HG02759 (cell line): ENCODE measurements around the gene TMPRSS11F.
A peak's percentile ranks its signal among the peaks of the same experiment; 100 is the strongest.
"Not testable (repeated sequence)": the region's sequence is repeated elsewhere in the genome, so short reads cannot be mapped to it uniquely, and the experiment has no call there.

Source experiments
- ATAC-seq: cut with Tn5 transposase; IDR thresholded peaks from one replicate; pipeline ENCODE4 v1.9.1; 2021; ENCODE audit warnings: mild to moderate bottlenecking, moderate library complexity; ENCODE audit not compliant: unreplicated experiment

The TMPRSS11F gene

DNA sequence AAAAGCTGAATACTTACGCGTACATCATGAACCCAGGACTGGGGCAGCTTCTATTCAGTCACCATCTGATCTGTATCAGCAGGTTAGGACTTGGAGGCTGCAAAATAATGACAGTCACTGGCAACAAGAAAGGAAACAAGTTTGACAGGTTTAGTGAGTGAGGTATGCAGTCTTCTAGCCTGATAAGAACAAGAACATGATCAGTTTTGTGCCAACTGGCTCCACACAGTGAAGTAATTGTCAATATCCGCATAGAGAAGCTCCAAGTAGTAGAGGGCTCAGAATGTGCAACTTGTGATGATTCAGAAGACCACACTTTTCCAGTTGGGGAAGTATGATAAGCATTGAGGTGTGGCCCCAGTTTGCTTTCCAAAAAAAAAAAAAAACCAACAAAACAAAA lies at the start of gene TMPRSS11F:
Gene TMPRSS11F, minus strand, starts transcription at position 77 of the 400 bp plus-strand sequence. Its CDS starts 49 bp downstream, at position 28.
- no peak for ATAC-seq

DNA sequence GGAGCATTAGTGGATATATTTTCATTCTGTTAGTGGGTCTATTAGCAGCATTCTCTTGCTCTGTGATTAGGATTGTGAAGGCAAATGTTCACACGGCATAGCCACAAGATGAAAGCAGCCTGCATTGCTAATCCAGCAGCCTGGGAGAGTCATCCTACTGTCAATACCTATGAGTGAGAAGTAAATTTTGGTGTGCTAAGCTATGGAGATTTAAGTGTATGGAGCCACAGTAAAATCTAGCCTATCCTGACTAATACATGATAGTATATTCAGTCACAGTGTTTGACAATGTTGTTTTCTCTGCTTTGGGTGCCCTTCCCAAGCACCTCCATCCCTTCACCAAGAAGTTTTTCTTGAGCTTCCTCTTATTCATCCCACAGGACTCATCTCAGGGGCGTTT lies 47.2 kb upstream of the TMPRSS11F start:
- no peak for ATAC-seq

DNA sequence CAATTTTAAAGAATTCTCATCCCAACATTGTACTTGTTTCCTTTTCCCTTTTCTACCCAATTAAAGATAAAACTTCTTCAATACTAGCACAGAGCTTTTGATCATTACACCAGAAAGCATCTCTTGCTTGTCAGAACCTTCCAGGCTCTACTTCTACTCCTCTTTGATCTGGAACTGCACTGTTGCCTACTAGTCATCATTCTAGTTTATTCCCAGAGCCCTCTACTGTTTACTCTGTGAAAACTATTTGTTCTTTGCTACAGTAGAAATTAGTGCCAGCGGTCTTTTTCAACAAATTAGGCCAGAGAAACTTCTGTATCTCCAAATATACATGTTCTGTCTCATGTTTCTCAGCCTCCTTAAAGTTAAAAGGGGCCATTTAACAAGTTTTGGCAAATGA lies 46.8 kb upstream of the TMPRSS11F start:
- no peak for ATAC-seq

DNA sequence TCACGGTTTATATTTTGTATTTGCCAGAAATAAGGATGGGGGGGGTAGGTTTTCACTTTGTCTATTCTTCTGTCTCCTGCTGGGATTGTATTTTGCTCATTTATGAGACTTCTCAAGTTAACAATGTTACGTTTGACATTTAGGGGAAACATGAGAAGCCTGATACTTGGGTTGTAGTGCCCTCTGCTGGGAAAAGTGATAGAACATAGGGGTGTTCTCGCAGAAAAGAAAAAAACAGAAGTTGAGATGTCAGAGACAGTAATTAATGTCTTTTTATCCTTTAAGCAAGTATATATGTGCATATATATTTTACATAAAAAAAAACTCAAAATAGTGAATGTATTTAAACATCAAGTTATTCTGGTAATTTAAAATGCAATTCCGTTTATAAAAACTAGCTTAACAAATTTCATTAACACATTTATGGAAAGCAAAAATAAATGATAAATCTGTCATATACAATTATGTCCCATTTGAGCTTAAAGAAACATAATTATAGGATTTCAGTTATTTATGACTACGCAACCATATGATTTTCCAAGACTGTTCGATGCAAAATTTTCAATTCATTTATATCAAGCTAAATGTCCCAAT lies 46.0 kb upstream of the TMPRSS11F start:
- ATAC-seq = peak; percentile 82

DNA sequence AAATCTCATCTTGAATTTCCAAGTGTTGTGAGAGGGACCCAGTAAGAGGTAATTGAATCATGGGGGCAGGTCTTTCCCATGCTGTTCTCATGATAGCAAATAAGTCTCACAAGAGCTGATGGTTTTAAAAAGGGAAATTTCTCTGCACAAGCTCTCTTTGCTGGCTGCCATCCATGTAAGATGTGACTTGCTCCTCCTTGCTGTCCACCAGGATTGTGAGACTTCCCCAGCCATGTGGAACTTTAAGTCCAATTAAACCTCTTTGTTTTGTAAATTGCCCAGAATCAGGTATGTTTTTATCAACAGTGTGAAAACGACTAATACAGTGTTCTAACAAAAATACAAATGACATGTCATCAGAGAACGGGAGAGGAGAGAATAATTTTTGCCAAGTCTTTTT lies 44.7 kb upstream of the TMPRSS11F start:
- not testable (repeated sequence) for ATAC-seq

DNA sequence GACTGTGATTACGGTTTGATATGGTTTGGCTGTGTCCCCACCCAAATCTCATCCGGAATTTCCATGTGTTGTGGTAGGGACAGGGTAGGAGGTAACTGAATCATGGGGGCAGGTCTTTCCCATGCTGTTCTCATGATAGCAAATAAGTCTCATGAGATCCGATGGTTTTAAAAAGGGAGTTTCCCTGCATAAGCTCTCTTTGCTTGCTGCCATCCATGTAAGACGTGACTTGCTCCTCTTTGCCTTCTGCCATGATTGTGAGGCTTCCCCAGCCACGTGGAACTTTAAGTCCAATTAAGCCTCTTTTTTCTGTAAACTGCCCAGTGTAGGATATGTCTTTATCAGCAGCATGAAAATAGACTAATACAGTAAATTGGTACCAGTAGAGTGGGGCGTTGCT lies 42.5 kb upstream of the TMPRSS11F start:
- not testable (repeated sequence) for ATAC-seq

DNA sequence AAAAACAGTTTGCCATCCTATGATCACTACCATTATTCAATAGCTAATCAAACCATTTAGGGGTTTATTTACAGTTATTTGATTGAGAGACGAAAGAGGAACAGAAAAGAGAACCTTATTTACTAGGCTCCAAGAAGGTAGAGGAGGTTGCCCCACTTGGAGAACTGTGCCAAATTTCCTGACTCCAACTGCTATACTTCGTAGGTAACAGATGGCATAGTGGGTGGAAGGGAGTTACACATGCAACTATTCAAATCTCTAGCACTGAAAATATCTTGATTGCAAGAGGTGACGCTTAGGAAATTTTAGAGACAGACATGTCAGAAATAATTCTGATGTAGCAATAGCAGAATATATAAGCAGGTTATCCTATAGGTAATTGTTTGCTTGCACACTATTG lies 38.0 kb upstream of the TMPRSS11F start:
- ATAC-seq = no peak

DNA sequence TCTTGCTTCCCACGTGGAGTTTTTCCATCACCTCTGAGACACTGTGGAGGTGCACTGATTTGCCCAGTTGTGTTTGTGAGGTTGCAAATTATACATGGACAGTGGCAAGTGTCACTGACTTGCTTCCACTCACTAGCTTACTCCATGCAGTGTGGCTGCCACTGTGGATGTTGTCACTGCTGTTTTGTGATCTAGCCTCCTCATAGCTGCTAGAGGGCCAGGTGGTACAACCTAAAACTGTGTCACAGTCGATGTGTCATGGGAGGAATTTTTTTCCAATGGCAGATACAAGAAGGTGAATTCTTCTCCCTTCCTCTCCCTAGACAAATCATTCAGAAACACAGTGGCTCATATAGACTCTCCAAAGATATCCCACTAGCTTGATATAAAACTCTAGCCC lies 37.5 kb upstream of the TMPRSS11F start:
- ATAC-seq = no peak

DNA sequence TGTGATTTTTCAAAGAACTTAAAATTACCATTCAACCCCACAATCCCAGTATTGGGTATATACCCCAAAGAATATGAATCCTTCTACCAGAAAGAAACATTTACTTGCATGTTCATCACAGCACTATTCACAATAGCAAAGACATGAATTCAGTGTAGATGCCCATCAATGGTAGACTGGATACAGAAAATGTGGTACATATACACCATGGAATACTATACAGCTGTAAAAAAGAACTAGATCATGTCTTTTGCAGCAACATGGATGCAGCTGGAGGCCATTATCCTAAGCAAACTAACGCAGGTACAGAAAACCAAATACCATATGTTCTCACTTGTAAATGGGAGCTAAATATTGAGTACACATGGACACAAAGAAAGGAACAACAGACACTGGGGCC lies 34.1 kb upstream of the TMPRSS11F start:
- ATAC-seq = no peak

DNA sequence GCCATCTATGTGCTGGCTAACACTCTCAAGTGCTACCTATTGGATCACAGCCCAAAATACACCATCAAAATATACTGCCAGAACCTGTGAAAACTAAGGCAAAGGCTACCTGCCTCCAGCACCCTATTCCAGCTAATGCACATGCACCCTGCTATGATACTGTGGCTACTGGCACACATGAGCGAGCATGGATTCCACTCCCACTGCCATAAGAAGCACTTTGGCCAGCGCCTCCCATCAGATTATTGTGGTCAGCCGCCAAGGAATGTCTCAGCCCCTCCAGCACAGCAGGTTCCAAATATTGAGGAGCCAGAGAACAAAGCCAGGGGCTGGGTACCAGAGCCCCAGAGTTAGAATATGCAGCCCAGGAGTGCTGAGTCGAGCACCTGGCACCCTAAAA lies 32.5 kb upstream of the TMPRSS11F start:
- no peak for ATAC-seq

DNA sequence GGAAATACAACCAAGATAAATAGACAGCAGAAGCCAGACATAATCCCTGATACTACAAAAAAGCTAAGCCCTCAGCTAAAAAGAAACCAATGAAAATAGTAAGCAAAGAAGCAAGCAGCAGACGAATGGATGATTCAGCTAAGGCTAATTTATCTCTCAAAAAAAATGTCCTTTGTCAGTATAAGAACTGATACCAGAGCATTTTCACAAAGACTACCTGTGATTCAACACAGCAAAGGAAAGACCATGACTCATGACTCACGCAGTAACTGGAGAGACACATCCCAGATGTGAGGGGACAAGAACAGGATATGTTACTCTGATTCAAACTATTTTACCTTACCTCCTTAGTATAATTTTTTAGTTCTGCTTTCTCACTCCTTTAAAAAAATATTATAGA lies 22.7 kb upstream of the TMPRSS11F start:
- no peak for ATAC-seq

DNA sequence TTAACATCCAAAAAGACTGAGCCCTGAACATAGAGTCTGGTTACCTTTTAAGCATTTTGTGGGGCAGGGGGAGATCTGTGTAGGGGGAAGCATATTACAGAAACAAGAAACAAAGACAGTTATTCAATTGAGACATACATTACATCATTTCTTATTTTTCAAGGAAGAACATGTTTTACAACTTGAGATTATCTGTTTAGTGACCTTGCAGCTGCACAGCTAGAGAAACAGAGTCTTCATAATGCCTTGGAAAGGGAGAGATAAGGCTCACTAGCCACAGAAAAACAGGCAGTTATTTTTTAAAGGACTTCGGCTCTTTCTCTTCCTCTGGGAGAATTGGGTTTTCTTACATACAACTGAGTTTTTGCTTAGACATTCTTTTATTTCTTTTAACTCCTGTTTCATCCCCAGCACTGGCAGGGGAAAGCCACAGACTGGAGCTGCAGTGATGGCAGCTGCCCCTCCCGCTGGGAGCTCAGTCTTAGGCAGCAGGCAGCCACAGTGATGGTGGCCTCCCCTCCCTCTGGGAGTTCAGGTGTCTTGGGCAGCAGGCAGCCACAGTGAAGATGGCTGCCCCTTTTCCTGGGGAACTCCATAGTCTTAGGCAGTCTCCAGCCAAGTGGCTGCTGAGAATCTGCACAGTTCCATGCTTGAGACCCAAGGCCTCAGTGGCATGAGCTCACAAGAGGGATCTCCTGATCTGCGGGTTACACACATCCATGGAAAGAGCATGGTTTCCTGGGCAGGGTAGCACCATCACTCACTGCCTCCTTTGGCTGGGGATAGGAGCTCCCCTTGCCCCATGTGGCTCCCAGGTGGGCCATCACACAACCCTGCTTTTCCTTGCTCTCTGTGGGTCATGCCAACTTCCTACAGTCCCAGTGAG lies 19.4 kb upstream of the TMPRSS11F start:
- ATAC-seq = no peak

DNA sequence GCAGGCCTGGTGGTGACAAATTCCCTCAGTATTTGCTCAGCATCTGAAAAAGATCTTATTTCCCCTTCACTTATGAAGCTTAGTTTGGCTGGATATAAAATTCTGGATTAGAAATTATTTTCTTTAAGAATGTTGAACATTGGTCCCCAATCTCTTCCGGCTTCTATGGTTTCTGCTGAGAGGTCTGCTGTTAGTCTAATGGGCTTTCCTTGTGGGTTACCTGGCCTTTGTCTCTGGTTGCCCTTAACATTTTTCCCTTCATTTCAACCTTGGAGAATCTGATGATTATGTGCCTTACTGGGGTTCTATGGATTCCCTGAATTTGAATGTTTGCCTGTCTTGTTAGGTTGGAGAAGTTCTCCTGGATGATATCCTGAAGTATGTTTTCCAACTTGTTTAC lies 17.4 kb upstream of the TMPRSS11F start:
- ATAC-seq = no peak

DNA sequence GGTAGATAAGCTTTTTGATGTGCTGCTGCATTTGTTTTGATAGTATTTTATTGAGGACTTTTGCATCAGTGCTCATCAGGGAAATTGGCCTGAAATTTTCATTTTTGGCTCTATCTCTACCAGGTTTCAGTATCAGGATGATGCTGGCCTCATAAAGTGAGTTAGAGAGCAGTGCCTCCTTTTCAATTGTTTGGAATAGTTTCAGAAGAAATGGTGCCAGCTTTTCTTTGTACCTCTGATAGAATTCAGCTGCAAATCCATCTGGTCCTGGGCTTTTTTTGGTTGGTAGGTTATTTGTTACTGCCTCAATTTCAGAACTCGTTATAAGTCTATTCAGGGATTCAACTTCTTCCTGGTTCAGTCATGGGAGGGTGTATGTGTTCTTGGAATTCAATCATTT lies 15.6 kb upstream of the TMPRSS11F start:
- ATAC-seq = no peak

DNA sequence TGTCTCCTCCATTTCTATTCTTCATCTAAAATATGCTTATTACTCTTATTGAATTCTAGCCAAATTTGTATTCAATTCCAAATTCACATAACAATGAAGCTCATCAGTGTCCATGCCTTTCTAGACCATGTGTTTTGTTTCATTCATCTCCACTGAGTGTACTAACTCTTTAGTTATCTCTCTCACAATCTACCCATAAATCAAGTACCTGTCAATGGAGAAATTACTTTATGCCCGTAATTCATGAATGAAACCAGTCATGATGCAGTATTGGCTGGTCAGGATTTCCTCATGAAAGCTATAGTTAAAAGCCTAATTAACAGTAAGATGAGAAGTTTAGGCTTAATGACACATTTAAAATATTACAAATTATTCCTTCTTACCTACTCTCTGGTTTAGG lies 12.2 kb upstream of the TMPRSS11F start:
- no peak for ATAC-seq

DNA sequence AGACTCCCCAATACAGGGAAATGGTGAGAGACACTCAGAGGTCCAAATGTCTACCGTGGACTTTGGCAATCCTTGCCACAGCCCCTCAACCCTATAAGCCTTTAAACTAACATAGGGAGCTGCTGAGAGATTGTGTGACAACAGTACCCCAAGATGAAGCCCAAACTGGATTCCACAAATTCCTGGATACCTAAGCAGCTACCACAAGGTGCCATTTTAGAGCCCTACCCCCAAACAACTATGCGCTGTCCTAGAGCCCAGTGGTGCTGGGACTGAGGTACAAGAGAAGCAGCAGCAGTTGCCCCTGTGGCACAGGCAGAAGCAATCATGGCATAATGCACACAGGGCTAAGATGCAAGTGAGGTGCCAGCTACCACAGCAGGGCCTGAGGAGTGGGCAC lies 2.7 kb upstream of the TMPRSS11F start:
- no peak for ATAC-seq

DNA sequence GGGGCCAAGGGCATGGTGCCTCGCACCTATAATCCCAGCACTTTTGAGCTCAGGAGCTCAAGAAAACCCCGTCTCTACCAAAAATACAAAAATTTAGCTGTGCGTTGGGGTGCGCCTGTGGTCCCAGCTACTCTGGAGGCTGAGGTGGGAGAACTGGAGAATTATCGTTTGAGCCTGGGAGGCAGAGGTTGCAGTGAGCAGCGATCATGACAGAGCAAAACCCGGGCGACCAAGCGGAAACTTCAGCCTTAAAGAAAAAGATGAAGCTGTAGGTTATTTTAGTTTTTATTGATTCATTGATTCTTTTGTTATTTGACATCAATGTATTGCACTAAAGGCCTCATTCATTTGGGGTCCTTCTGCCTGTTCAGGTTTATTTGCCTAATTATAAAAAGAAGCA lies 5.4 kb downstream of the TMPRSS11F start:
- ATAC-seq = no peak

DNA sequence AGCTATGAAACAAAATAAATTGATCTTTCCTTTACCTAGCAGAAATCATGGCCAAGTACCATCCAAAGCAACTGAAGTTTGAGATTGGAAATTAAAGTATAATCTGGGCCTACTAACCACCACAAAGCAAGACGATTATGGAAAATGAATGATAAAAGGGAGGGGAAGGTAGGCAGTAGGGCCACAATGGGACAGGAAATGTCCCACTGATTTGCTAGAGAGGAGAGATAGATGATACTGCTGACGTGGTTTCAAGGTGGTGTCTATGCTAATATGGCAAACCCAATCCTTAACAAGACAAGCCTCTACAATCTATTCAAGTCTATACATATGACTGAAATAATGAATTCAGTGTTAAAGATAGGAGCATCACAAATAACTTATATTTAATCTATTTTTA lies 6.1 kb downstream of the TMPRSS11F start:
- ATAC-seq = no peak

DNA sequence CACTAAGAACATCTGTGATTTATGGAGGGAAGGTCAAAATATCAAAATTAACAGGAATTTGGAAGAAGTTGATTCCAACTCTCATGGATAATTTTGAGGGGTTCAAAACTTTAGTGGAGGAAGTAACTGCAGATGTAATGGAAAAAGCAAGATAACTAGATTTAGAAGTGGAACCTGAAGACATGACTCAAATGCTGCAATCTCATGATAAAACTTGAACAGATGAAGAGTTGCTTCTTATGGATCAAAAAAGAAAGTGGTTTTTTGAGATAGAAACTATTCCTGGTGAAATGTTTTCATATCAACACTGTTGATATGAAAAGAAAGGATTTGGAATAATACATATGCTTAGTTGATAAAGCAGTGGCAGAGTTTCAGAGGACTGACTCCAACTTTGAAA lies 9.7 kb downstream of the TMPRSS11F start:
- ATAC-seq = no peak

DNA sequence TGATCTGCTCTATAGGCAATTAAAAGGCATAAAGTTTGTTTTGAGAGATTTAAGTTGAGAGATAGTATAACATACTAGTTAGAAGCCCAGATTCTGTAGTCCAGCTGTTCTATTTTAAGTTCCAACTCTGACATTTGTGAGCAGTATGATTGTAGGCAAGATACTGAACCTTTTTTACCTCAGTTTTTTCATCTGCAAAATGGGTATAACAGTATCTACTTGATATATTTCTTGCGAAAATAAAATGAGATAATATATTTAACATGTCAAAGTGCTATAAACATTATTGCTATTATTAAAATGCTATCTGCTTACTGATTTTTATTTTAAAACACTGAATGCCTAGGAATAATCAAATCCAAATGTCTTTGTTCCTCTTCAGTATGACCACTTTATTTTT lies 19.2 kb downstream of the TMPRSS11F start:
- no peak for ATAC-seq

DNA sequence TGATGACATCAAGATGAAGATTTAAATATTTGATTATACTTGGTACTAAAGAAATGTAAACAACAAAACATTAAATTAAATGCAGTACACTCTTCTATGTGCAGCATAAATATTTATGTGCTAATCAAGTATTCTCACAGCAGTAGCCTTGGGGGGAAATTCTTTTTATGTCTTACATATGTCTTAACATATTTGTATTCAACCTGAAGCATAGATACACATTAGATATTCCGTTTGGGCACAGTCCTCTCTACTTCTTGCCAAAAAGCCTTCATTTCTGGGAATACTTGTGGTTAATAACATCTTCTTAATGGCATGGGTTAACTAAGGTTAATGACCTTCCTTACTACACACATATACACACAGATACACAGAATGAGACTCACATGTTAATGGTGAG lies 19.8 kb downstream of the TMPRSS11F start:
- no peak for ATAC-seq

DNA sequence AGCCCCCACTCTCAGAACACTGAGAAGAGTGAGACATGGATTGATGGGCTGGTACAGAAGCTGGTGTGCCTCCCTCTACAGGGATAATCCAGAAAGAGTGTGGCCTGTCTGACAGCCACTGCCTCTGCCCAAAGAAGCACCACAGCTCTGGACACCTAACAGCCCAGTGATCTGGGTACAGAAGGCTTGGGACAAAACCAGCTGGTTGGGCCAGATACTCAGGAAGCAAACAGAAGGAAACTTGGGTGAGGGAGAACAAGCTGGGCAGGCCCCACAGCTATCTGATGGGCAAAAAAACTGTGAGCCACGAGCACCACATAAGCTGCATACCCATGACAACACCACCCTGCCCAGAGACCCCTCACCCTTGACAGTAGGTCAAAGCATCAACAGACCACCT lies 46.9 kb downstream of the TMPRSS11F start:
- no peak for ATAC-seq

DNA sequence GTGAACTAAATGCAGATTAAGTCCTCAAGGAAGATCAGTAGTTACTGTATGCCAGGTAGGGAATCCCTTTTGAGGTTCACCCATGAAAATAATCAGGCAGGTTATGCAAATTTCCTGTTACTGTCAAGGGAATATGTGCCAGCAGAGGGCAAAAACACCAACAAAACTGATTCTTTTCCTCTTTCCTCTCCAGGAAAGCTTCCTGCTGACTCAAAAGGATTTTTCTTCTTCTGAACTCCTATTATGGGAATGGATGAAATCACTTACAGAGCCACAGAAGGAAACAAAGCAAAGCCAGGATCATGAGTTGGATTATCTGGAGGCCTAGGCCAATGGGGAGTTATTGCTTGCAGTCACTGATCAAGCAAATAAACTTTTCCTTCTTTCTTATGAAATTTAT lies 49.7 kb downstream of the TMPRSS11F start:
- no peak for ATAC-seq
